OCI-LY1 (cell line): ENCODE data around the gene ACTR3C.
"Not testable (repeated sequence)": the region's sequence is repeated elsewhere in the genome, so short reads cannot be mapped to it uniquely, and the experiment has no call there.

Experiments
- CTCF ChIP-seq: fragments of 200-600 bp; sonication (generic), shearing (Covaris generic); IDR thresholded peaks from 2 replicates; pipeline ENCODE4 v1.5.1; 2017; ENCODE audit warnings: mild to moderate bottlenecking, antibody characterized with exemption, low read length, moderate library complexity, mixed read lengths
- EZH2 ChIP-seq: fragments of 200-600 bp; sonication (generic), shearing (Covaris generic); IDR thresholded peaks from 2 replicates; pipeline ENCODE4 v1.8.0; 2017; ENCODE audit warnings: borderline replicate concordance, mixed run types, mild to moderate bottlenecking, antibody characterized with exemption, low read length, moderate library complexity, mixed read lengths

- not testable (repeated sequence) for TF ChIP-seq CTCF, EZH2
These were observed 34.5 kb downstream of the ACTR3C start for GRCh38 chr7:150288816-150289215.
